CD4-positive, alpha-beta memory T cell (primary cell): ENCODE results near the gene CNPPD1. TPM values are rescaled to one million over a fixed set of nuclear protein-coding genes. Genes with fewer than 3 reads are reported as not detected.
A peak's percentile ranks its signal among the peaks of the same experiment; 100 is the strongest.

Experiments
- CTCF ChIA-PET: fragments of 350-600 bp; sonication (Branson Sonifier 250); formaldehyde crosslinking; loops from one replicate; lab custom pipeline; 2021; ENCODE audit warnings: inconsistent platforms; ENCODE audit not compliant: partially characterized antibody; lab: Charles Lee
- POLR2A ChIA-PET: fragments of 350-600 bp; sonication (Branson Sonifier 250); formaldehyde crosslinking; loops from one replicate; lab custom pipeline; 2021; ENCODE audit not compliant: partially characterized antibody; lab: Charles Lee
- DNase-seq, 5 donors: peaks; one replicate each; pipeline versions ENCODE4 v3.0.0 to v3.0.0-alpha.2; 2020 to 2022; ENCODE audit warnings: mixed read lengths in 1 of 5
- H3K27ac ChIP-seq: one replicate; pipeline ENCODE4 v1.7.0; 2013; ENCODE audit warnings: low read depth, low read length
- H3K27me3 ChIP-seq: 2 replicates; pipeline ENCODE4 v1.7.0; 2013; ENCODE audit warnings: mild to moderate bottlenecking, low read length, moderate library complexity; ENCODE audit not compliant: insufficient read depth
- H3K36me3 ChIP-seq: 2 replicates; pipeline ENCODE4 v1.7.0; 2013; ENCODE audit warnings: mild to moderate bottlenecking, low read length, moderate library complexity; ENCODE audit not compliant: insufficient read depth
- H3K4me1 ChIP-seq: 2 replicates; pipeline ENCODE4 v1.7.0; 2013; ENCODE audit warnings: mild to moderate bottlenecking, low read length, moderate library complexity; ENCODE audit not compliant: insufficient read depth
- H3K4me3 ChIP-seq, 2 donors: one replicate each; pipeline ENCODE4 v1.7.0; 2013; ENCODE audit warnings: low read length in 2 of 2, mild to moderate bottlenecking in 1 of 2
- H3K9me3 ChIP-seq, 2 donors: one replicate each; pipeline ENCODE4 v1.7.0; 2013; ENCODE audit warnings: low read length in 2 of 2, control low read depth in 1 of 2; ENCODE audit not compliant: control insufficient read depth in 1 of 2
- H3K27ac Mint-ChIP-seq, 7 donors: one replicate each; pipeline ENCODE4 v1.8.0; 2020 to 2021; ENCODE audit warnings: mixed read lengths in 7 of 7, mild to moderate bottlenecking in 6 of 7, inconsistent platforms in 3 of 7, moderate library complexity in 3 of 7
- H3K27me3 Mint-ChIP-seq, 2 donors: one replicate each; pipeline ENCODE4 v1.8.0; 2020 to 2021; ENCODE audit warnings: mixed read lengths in 2 of 2
- H3K36me3 Mint-ChIP-seq, 2 donors: one replicate each; pipeline ENCODE4 v1.8.0; 2020 to 2021; ENCODE audit warnings: mixed read lengths in 2 of 2, inconsistent platforms in 1 of 2, mild to moderate bottlenecking in 1 of 2
- H3K4me1 Mint-ChIP-seq, 4 donors: one replicate each; pipeline ENCODE4 v1.8.0; 2020 to 2021; ENCODE audit warnings: mixed read lengths in 4 of 4, mild to moderate bottlenecking in 1 of 4
- H3K4me3 Mint-ChIP-seq, 8 donors: one replicate each; pipeline ENCODE4 v1.8.0; 2020 to 2021; ENCODE audit warnings: mixed read lengths in 8 of 8, mild to moderate bottlenecking in 7 of 8, moderate library complexity in 6 of 8, inconsistent platforms in 3 of 8
- H3K9me3 Mint-ChIP-seq, 8 donors: one replicate each; pipeline ENCODE4 v1.8.0; 2020 to 2021; ENCODE audit warnings: mixed read lengths in 8 of 8, mild to moderate bottlenecking in 5 of 8, inconsistent platforms in 3 of 8, moderate library complexity in 1 of 8
- intact Hi-C: fragments of 100-400 bp; cut with micrococcal nuclease; formaldehyde crosslinking; loops from one replicate; pipeline ENCODE4 v1.15.1; 2023
- polyA plus RNA-seq, 2 donors: library from polyadenylated mRNA; unstranded; fragments of 300-500 nt; fragmentation: Illumina TruSeq; gene quantifications; one replicate each; pipeline ENCODE4 v1.2.3, GENCODE V29; 2021
- total RNA-seq, 2 experiments: library from RNA; stranded (reverse); gene quantifications; one replicate each; pipeline ENCODE4 v1.2.3, GENCODE V29; 2021

CNPPD1 gene
- total and polyA plus RNA-seq, 4 experiments from 2014 or later, result 76.5 to 83.3 (median 80.7) TPM

- no peaks in the 10 kb centered on the region for H3K27me3 Mint-ChIP-seq
- no peaks in the 10 kb centered on the region for H3K9me3 Mint-ChIP-seq
- Histone ChIP-seq H3K9me3 (no peaks in the 10 kb centered on the region), H3K4me1 (peaks cover 20% of the 10 kb centered on the region), H3K4me3 (no peak within 1 kb of the TSS), H3K27me3 (no peaks in the 10 kb centered on the region), H3K36me3 (peaks cover 36% of the 10 kb centered on the region), H3K27ac (no peak within 1 kb of the TSS)
- intact Hi-C loops, result loop anchor here (2.0 kb wide), 1 partner anchor 49 kb away; the partner anchor contains the start of gene ABCB6
- H3K4me1 Mint-ChIP-seq, result peaks cover 15 to 36% (median 22%) of the 10 kb centered on the region in 4 donors
- H3K4me3 Mint-ChIP-seq, result no peak within 1 kb of the TSS
- POLR2A ChIA-PET, result interaction anchor here (0.6 to 9.5 kb wide), 6 partner anchors 10 to 114 kb away, joined by 3 to 424 read pairs (median 6); partner anchors contain the start of genes ABCB6, NHEJ1, TUBA4B and ZFAND2B
- no peak for DNase-seq
- CTCF ChIA-PET, result interaction anchor here (0.8 to 9.8 kb wide), 16 partner anchors 8 to 131 kb away, joined by 3 to 253 read pairs (median 8); partner anchors contain the start of genes ABCB6, ANKZF1, ATG9A and DNAJB2
- peak within 1 kb of the TSS in 1 of 7 donors; percentile 35 for H3K27ac Mint-ChIP-seq
- H3K36me3 Mint-ChIP-seq, result peaks cover 18 to 38% of the 10 kb centered on the region in 2 donors
These were observed 6.6 kb downstream of the CNPPD1 start, which contains the start of gene SLC23A3 for GRCh38 chr2:219169930-219170654. Gene SLC23A3 (minus strand): TSS chr2:219170029. CDS start chr2:219169984, 45 bp downstream.

GRCh38 chr2:219168932-219169331 lies 7.8 kb downstream of the CNPPD1 start:
- Mint-ChIP-seq H3K27ac (no peak overlapping the region), H3K4me1 (peaks cover 5 to 26% (median 12%) of the 10 kb centered on the region in 4 donors)
- POLR2A ChIA-PET, result interaction anchor here (1.5 to 9.5 kb wide), 2 partner anchors 35 to 44 kb away, joined by 4 to 424 read pairs; partner anchors contain the start of genes ABCB6 and ZFAND2B

GRCh38 chr2:219168526-219168925 lies 8.2 kb downstream of the CNPPD1 start:
- H3K9me3 ChIP-seq, result no peaks in the 10 kb centered on the region
- ChIA-PET CTCF (interaction anchor here (9.8 kb wide), 1 partner anchor 44 kb away, joined by 253 read pairs; the partner anchor contains the start of genes ABCB6 and ZFAND2B), POLR2A (interaction anchor here (0.6 to 9.5 kb wide), 2 partner anchors 38 to 44 kb away, joined by 3 to 424 read pairs; partner anchors contain the start of genes ABCB6 and ZFAND2B)
- H3K4me3 ChIP-seq, result no peak overlapping the region
- H3K27ac ChIP-seq, result no peak overlapping the region
- H3K36me3 ChIP-seq, result peaks cover 20% of the 10 kb centered on the region
- intact Hi-C loops, result no loop called here
- Mint-ChIP-seq H3K27ac (peak overlapping the region in 1 of 7 donors; percentile 57), H3K4me1 (peaks cover 4 to 23% (median 10%) of the 10 kb centered on the region in 4 donors), H3K9me3 (no peaks in the 10 kb centered on the region), H3K4me3 (no peak overlapping the region), H3K27me3 (no peaks in the 10 kb centered on the region), H3K36me3 (peaks cover 7 to 25% of the 10 kb centered on the region in 2 donors)
- H3K4me1 ChIP-seq, result peaks cover 6% of the 10 kb centered on the region
- DNase-seq, result no peak
- no peaks in the 10 kb centered on the region for H3K27me3 ChIP-seq

More at GRCh38 chr2:219168932-219169331, 7.8 kb downstream of the CNPPD1 start:
- DNase-seq, result no peak
- Mint-ChIP-seq H3K36me3 (peaks cover 9 to 29% of the 10 kb centered on the region in 2 donors), H3K27me3 (no peaks in the 10 kb centered on the region), H3K4me3 (no peak overlapping the region), H3K9me3 (no peaks in the 10 kb centered on the region)
- no peak overlapping the region for H3K4me3 ChIP-seq
- intact Hi-C loops, result no loop called here
- H3K36me3 ChIP-seq, result peaks cover 24% of the 10 kb centered on the region
- H3K27ac ChIP-seq, result no peak overlapping the region
- H3K9me3 ChIP-seq, result no peaks in the 10 kb centered on the region
- no peaks in the 10 kb centered on the region for H3K27me3 ChIP-seq
- CTCF ChIA-PET, result interaction anchor here (3.1 to 9.8 kb wide), 3 partner anchors 44 to 126 kb away, joined by 8 to 253 read pairs (median 50); partner anchors contain the start of genes ABCB6 and ZFAND2B
- H3K4me1 ChIP-seq, result peaks cover 8% of the 10 kb centered on the region

GRCh38 chr2:219167997-219168396 lies 8.7 kb downstream of the CNPPD1 start:
- Histone ChIP-seq H3K27me3 (no peaks in the 10 kb centered on the region), H3K9me3 (no peaks in the 10 kb centered on the region), H3K4me1 (peaks cover 6% of the 10 kb centered on the region), H3K4me3 (no peak overlapping the region), H3K27ac (no peak overlapping the region), H3K36me3 (peaks cover 17% of the 10 kb centered on the region)
- H3K27ac Mint-ChIP-seq, result peak overlapping the region in 2 of 7 donors; percentile 42 to 57
- H3K9me3 Mint-ChIP-seq, result no peaks in the 10 kb centered on the region
- peaks cover 2 to 18% (median 7%) of the 10 kb centered on the region in 4 donors for H3K4me1 Mint-ChIP-seq
- no peaks in the 10 kb centered on the region for H3K27me3 Mint-ChIP-seq
- ChIA-PET POLR2A (interaction anchor here (0.6 kb wide), 1 partner anchor 38 kb away, joined by 3 read pairs; no protein-coding TSS in a partner anchor), CTCF (no interaction called here)
- H3K36me3 Mint-ChIP-seq, result peaks cover 4 to 21% of the 10 kb centered on the region in 2 donors
- DNase-seq, result no peak
- no peak overlapping the region for H3K4me3 Mint-ChIP-seq
- intact Hi-C loops, result no loop called here

- ChIA-PET POLR2A (interaction anchor here (0.7 to 10.6 kb wide), 5 partner anchors 11 to 366 kb away, joined by 3 to 123 read pairs (median 5); partner anchors contain the start of genes CNPPD1, RETREG2, TUBA4A and ZFAND2B), CTCF (interaction anchor here (1.2 to 4.8 kb wide), 3 partner anchors 10 to 134 kb away, joined by 3 to 30 read pairs (median 5); partner anchors contain the start of gene CNPPD1)
- Mint-ChIP-seq H3K27ac (peak overlapping the region in 1 of 7 donors; percentile 7), H3K9me3 (peaks cover 0 to 2% (median 0%) of the 10 kb centered on the region in 8 donors), H3K36me3 (peaks cover 4% of the 10 kb centered on the region in 2 donors), H3K4me1 (peaks cover 8 to 13% (median 10%) of the 10 kb centered on the region in 4 donors), H3K4me3 (no peak overlapping the region), H3K27me3 (no peaks in the 10 kb centered on the region)
- no peaks in the 10 kb centered on the region for H3K36me3 ChIP-seq
- H3K9me3 ChIP-seq, result no peaks in the 10 kb centered on the region
- no peaks in the 10 kb centered on the region for H3K27me3 ChIP-seq
- peaks cover 6% of the 10 kb centered on the region for H3K4me1 ChIP-seq
- no peak for DNase-seq
- H3K27ac ChIP-seq, result no peak overlapping the region
- H3K4me3 ChIP-seq, result no peak overlapping the region
- intact Hi-C loops, result no loop called here
These were observed 11.4 kb downstream of the CNPPD1 start for GRCh38 chr2:219165058-219165911.

GRCh38 chr2:219163156-219163555 lies 13.6 kb downstream of the CNPPD1 start:
- Mint-ChIP-seq H3K27ac (peak overlapping the region in 3 of 7 donors; percentile 4 to 33 (median 31)), H3K9me3 (peaks cover 0 to 4% (median 0%) of the 10 kb centered on the region in 8 donors), H3K27me3 (no peaks in the 10 kb centered on the region), H3K4me3 (peak overlapping the region in 1 of 8 donors; percentile 27), H3K4me1 (peaks cover 14 to 21% (median 18%) of the 10 kb centered on the region in 4 donors), H3K36me3 (peaks cover 4 to 7% of the 10 kb centered on the region in 2 donors)
- H3K36me3 ChIP-seq, result peaks cover 2% of the 10 kb centered on the region
- CTCF ChIA-PET, result interaction anchor here (0.9 to 4.8 kb wide), 6 partner anchors 9 to 132 kb away, joined by 3 to 79 read pairs (median 4); partner anchors contain the start of gene CNPPD1
- POLR2A ChIA-PET, result interaction anchor here (0.8 to 10.6 kb wide), 3 partner anchors 13 to 67 kb away, joined by 4 to 123 read pairs (median 5); partner anchors contain the start of genes ANKZF1, ATG9A, CNPPD1 and RETREG2
- intact Hi-C loops, result loop anchor here (5.0 kb wide), 2 partner anchors 266 to 451 kb away; partner anchors contain the start of gene TTLL4
- no peaks in the 10 kb centered on the region for H3K27me3 ChIP-seq
- no peaks in the 10 kb centered on the region for H3K9me3 ChIP-seq
- peaks cover 12% of the 10 kb centered on the region for H3K4me1 ChIP-seq
- no peak overlapping the region for H3K4me3 ChIP-seq
- H3K27ac ChIP-seq, result no peak overlapping the region
- DNase-seq, result no peak
